Heart right ventricle (tissue), 16 donors: ENCODE measurements around the gene HINFP. TPM values are rescaled to one million over a fixed set of nuclear protein-coding genes. Genes with fewer than 3 reads are reported as not detected.

ENCODE experiments used
- ATAC-seq, 8 donors: fragments of 200-7000 bp; cut with Tn5 transposase; one replicate each; pipeline ENCODE4 v1.9.1; 2020; ENCODE audit warnings: mild to moderate bottlenecking in 8 of 8, moderate library complexity in 8 of 8, moderate number of reproducible peaks in 1 of 8
- DNase-seq, 2 donors: peaks; one replicate each; pipeline ENCODE4 v3.0.0-alpha.2; 2020
- H3K27ac ChIP-seq, 10 donors: fragments of 200-600 bp; sonication (generic) in 2 of 10; one replicate each; pipeline versions ENCODE4 v1.5.0 to v1.8.0; 2020 to 2022; ENCODE audit warnings: mild to moderate bottlenecking in 3 of 10
- H3K27me3 ChIP-seq, 7 donors: fragments of 200-600 bp; one replicate each; pipeline ENCODE4 v1.8.0; 2021 to 2022; ENCODE audit warnings: mild to moderate bottlenecking in 2 of 7
- H3K36me3 ChIP-seq, 9 donors: fragments of 200-600 bp; sonication (generic) in 1 of 9; one replicate each; pipeline versions ENCODE4 v1.5.0 to v1.8.0; 2020 to 2022; ENCODE audit warnings: mild to moderate bottlenecking in 2 of 9
- H3K4me1 ChIP-seq, 9 donors: fragments of 200-600 bp; sonication (generic) in 1 of 9; one replicate each; pipeline versions ENCODE4 v1.5.0 to v1.8.0; 2020 to 2022; ENCODE audit warnings: mild to moderate bottlenecking in 4 of 9
- H3K4me3 ChIP-seq, 10 donors: fragments of 200-600 bp; sonication (generic) in 2 of 10; one replicate each; pipeline versions ENCODE4 v1.5.0 to v1.8.0; 2020 to 2022; ENCODE audit warnings: mild to moderate bottlenecking in 7 of 10, moderate library complexity in 2 of 10
- H3K9me3 ChIP-seq, 11 donors: fragments of 200-600 bp in 10 of 11; sonication (generic) in 2 of 11; one replicate each; pipeline versions ENCODE4 v1.5.0 to v1.8.0; 2013 to 2022; ENCODE audit warnings: mild to moderate bottlenecking in 2 of 11, control low read depth in 1 of 11, moderate library complexity in 1 of 11
- WGBS, 2 donors: extraction: QIAGEN DNeasy Blood & Tissue Kit; methylation state at CpG; one replicate each; pipeline ENCODE4 v1.1.7; 2013; ENCODE audit warnings: inconsistent platforms in 1 of 2; 5-methylcytosine and 5-hydroxymethylcytosine counted together
- intact Hi-C, 10 donors: fragments of 100-400 bp; cut with DNase I; formaldehyde crosslinking; loops; one replicate each; pipeline versions ENCODE4 v1.11.1 to v1.14.2; 2022
- polyA plus RNA-seq, 2 donors: library from polyadenylated mRNA; stranded (reverse); fragments of 200-250 nt; gene quantifications; one replicate each; pipeline ENCODE4 v1.2.3, GENCODE V29; 2013
- total RNA-seq, 10 donors: library from RNA; stranded (reverse); fragmentation: NEBNext Ultra II Directional in 3 of 10; extraction: Animal tissue kit (Norgen Biotek cat#: 25700) in 3 of 10; gene quantifications; one replicate each; pipeline versions ENCODE4 v1.2.1 to v1.2.4, GENCODE V29; 2021 to 2023
- TF ChIP-seq, protein P1 (sequence below), 9 donors: fragments of 200-600 bp; sonication (generic) in 2 of 9; IDR thresholded peaks; one replicate each; pipeline versions ENCODE4 v1.5.0 to v1.8.0; 2021 to 2022; ENCODE audit warnings: antibody characterized with exemption in 9 of 9, mild to moderate bottlenecking in 5 of 9, moderate library complexity in 1 of 9
- donor health status: Arrhythmogenic right ventricular cardiomyopathy.
- donor health status: ischemic (EF 13 %, LVEDD 7.1; RV severe dilation, severe dysfunction).
- donor health status: healthy with polysubstance abuse.
- donor health status: DM: no; HTN: yes; CAD: no.
- donor health status: DM: no; HTN: no; CAD: no.
- donor health status: ischemic (EF 25% LVEDD 6.9; RV normal size, moderate dysfunction).
- donor health status: ischemic (EF 25% LVEDD 5.7; RV mildly dilated, moderate dysfunction).
- donor health status: healthy.
- donor health status: DM: yes; HTN: yes; CAD: no.
- donor health status: Ischemic cardiomyopathy.
- donor health status: ischemic (EF 35%, LVEDD 5.7; RV mildly dilated, moderate dysfunction).
- donor health status: nonischemic (EF 11% LVEDD 7.7; RV severe dilation, severe dysfunction).
- donor health status: DM: yes; HTN: yes; CAD: no.
- donor health status: PGD.
- donor health status: ischemic (EF 29% LVEDD 5.4; RV normal size, mild dysfunction).
- donor health status: nonischemic (EF 23%, LVEDD 6.1; RV moderate dilation, normal function).

HINFP gene
- total and polyA plus RNA-seq, 12 donors = 8.6 to 18.1 (median 11.5) TPM

GRCh38 chr11:119108857-119109221, 12.5 kb upstream of the HINFP start:
- peaks cover 10 to 41% (median 26%) of the 10 kb centered on the region in 9 donors for H3K4me1 ChIP-seq
- peak overlapping the region in 4 of 10 donors; percentile 75 to 91 (median 81) for H3K27ac ChIP-seq
- no peaks in the 10 kb centered on the region for H3K9me3 ChIP-seq
- TF ChIP-seq, protein P1, sequence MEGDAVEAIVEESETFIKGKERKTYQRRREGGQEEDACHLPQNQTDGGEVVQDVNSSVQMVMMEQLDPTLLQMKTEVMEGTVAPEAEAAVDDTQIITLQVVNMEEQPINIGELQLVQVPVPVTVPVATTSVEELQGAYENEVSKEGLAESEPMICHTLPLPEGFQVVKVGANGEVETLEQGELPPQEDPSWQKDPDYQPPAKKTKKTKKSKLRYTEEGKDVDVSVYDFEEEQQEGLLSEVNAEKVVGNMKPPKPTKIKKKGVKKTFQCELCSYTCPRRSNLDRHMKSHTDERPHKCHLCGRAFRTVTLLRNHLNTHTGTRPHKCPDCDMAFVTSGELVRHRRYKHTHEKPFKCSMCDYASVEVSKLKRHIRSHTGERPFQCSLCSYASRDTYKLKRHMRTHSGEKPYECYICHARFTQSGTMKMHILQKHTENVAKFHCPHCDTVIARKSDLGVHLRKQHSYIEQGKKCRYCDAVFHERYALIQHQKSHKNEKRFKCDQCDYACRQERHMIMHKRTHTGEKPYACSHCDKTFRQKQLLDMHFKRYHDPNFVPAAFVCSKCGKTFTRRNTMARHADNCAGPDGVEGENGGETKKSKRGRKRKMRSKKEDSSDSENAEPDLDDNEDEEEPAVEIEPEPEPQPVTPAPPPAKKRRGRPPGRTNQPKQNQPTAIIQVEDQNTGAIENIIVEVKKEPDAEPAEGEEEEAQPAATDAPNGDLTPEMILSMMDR (IDR thresholded peaks at IDR 0.05) = no peak
- no peaks in the 10 kb centered on the region for H3K27me3 ChIP-seq
- peak overlapping the region in 7 of 10 donors; percentile 72 to 100 (median 89) for H3K4me3 ChIP-seq
- H3K36me3 ChIP-seq = peaks cover 0 to 42% (median 11%) of the 10 kb centered on the region in 9 donors
- intact Hi-C loops = loop anchor here in 2 of 10 donors (10.0 kb wide), 1 partner anchor 86 kb away; no protein-coding TSS in a partner anchor
- ATAC-seq (no peak), DNase-seq (no peak)
- WGBS, 2 donors = 80 to 81% methylated on average over 2 of the region's 2 CpGs

DNA sequence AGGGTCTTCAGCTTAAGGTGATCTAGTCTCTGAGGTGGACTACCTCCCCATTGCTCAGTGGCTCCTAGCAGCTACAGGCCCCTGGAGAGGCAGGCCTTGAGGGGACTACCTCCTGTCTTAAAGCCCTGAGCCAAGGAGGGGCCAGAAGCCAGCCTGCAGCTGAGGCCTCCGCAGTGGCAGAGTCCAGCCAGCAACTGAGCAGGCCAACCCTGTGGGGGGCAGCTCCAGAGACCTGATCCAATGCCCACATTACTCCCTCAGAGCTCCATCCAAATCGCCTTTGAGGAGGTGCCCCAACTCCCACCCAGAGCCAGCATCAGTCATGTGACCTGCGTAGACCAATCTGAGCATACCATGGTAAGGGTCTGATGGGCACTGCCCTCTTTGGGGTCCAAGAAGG, 11.5 kb upstream of the HINFP start:
- intact Hi-C loops = loop anchor here in 2 of 10 donors (10.0 kb wide), 1 partner anchor 85 kb away; no protein-coding TSS in a partner anchor
- H3K4me1 ChIP-seq = peaks cover 10 to 43% (median 24%) of the 10 kb centered on the region in 9 donors
- no peaks in the 10 kb centered on the region for H3K9me3 ChIP-seq
- DNase-seq = no peak
- H3K4me3 ChIP-seq = no peak overlapping the region
- no peak for ATAC-seq
- WGBS, 2 donors = 88 to 94% methylated on average over 3 of the region's 3 CpGs
- H3K36me3 ChIP-seq = peaks cover 0 to 52% (median 13%) of the 10 kb centered on the region in 9 donors
- H3K27ac ChIP-seq = no peak overlapping the region
- H3K27me3 ChIP-seq = no peaks in the 10 kb centered on the region
- TF ChIP-seq, protein P1 (IDR thresholded peaks at IDR 0.05) = no peak

DNA sequence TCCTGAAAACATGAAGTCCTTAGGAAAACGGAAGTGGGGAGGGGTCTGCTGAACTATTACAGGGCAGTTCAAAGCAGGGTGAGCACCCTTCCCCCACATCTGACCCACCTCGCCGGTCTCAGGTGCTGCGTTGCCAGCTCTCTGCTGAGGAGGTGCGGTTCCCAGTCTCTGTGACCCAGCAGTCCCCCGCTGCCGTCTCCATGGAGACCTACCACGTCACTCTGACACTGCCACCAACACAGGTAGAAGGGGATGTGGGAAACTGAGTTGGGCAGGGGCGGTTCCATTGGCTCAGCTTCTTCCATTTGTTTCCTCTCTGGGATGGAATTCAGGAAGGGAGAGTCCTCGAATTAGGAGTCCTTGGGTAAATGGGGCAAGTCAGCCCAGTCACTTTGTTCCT, 10.9 kb upstream of the HINFP start:
- TF ChIP-seq, protein P1 (IDR thresholded peaks at IDR 0.05) = no peak
- H3K36me3 ChIP-seq = peaks cover 0 to 57% (median 18%) of the 10 kb centered on the region in 9 donors
- no peak overlapping the region for H3K27ac ChIP-seq
- intact Hi-C loops = no loop called here
- ATAC-seq = no peak
- no peak overlapping the region for H3K4me3 ChIP-seq
- no peaks in the 10 kb centered on the region for H3K9me3 ChIP-seq
- no peak for DNase-seq
- WGBS, 2 donors = 85% methylated on average over 10 of the region's 10 CpGs
- H3K4me1 ChIP-seq = peaks cover 10 to 47% (median 24%) of the 10 kb centered on the region in 9 donors
- no peaks in the 10 kb centered on the region for H3K27me3 ChIP-seq

DNA sequence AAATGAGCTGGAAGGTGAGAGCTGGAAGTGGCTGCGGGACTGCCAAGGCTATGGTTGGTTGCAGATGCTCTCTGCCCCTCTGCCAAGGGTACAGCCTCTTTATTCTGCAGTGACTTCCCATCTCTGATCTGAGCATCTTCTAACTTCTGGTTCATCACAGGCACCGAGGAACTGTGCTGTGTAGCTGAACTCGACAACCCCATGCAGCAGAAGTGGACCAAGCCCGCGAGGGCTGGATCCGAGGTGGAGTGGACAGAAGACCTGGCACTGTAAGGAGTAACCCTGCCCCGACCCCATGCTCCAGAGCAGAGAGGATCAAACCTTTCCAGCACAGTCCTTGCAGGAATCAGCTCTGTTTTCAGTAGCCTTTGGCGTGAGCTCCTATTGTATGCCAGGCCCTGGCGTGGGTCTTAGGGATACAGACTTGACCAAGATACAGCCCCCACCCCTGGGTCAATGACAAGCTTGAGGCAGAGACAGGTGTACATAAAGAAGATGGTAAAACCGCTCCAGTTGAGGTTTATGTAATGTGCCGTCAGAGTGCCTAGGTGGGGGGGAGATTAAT, 9.9 kb upstream of the HINFP start:
- Histone ChIP-seq H3K4me1 (peaks cover 9 to 49% (median 21%) of the 10 kb centered on the region in 9 donors), H3K9me3 (no peaks in the 10 kb centered on the region), H3K27ac (no peak overlapping the region), H3K36me3 (peaks cover 0 to 67% (median 20%) of the 10 kb centered on the region in 9 donors), H3K4me3 (no peak overlapping the region), H3K27me3 (no peaks in the 10 kb centered on the region)
- intact Hi-C loops = no loop called here
- ATAC-seq (no peak), DNase-seq (no peak)
- 96 to 97% methylated on average over 11 of the region's 11 CpGs for WGBS, 2 donors
- TF ChIP-seq, protein P1 (IDR thresholded peaks at IDR 0.05) = no peak
